GM19099 (cell line): Measurements from ENCODE around the gene NT5DC1.

ENCODE experiments used
- POLR2A ChIP-seq: IDR thresholded peaks from 3 replicates; pipeline ENCODE4 v1.6.1; 2011; ENCODE audit warnings: low read depth; ENCODE audit not compliant: insufficient read length; ENCODE audit errors: extremely low read depth

NT5DC1 gene

GRCh38 chr6:116100419-116101301 is at the start of gene NT5DC1:
Gene NT5DC1 (plus strand): TSS chr6:116100853. CDS start chr6:116100931, 78 bp downstream.
- TF ChIP-seq POLR2A: peak; percentile 93

DNA sequence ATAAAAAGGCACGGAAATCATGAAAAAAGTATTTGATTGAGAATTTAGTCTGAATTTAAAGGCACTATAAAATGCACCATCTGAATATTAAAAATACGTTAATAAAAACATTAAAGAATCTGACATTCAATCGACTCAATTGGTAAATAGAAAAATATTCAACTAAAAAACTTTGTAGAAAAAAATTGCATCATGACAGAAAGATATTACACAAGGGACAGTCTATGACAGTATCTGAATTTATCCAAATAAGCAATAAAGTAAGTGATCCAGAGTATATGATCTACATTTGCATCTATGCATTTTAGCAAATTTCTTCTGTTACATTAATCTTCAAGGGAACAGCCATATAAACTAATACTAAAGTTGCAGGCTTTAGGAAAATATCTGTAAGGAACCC is 49.4 kb upstream of the NT5DC1 start:
- no peak for TF ChIP-seq POLR2A

- TF ChIP-seq POLR2A: no peak
These were observed 45.1 kb upstream of the NT5DC1 start for GRCh38 chr6:116055513-116055912.

- no peak for TF ChIP-seq POLR2A
These were observed 42.9 kb upstream of the NT5DC1 start for GRCh38 chr6:116057766-116058165.

GRCh38 chr6:116059713-116060571 is 40.7 kb upstream of the NT5DC1 start:
- TF ChIP-seq POLR2A: peak; percentile 15

- no peak for TF ChIP-seq POLR2A
These were observed 39.9 kb upstream of the NT5DC1 start, which contains the start of gene FRK for GRCh38 chr6:116060572-116061283. Gene FRK (minus strand): TSS chr6:116060891. CDS start chr6:116060311, 580 bp downstream.

DNA sequence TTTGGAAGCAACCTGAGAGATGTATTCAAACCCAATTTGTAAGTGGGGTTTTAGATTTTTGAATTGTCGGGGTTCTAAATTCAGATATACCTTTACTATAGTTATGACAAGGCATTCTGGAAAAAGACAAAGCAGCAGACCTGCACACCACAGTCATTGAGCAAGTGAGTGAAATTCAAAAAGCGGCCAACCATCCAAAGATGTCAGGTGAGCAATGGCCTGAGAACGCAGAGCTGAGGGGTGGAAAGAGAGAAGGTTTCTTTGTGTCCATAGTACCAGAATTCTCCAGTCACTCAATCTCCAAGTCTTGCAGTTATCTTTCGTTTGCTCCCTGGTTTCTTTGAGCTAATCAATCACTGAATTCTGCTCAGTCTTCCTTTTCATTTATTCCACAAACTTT is 38.2 kb upstream of the NT5DC1 start:
- no peak for TF ChIP-seq POLR2A

DNA sequence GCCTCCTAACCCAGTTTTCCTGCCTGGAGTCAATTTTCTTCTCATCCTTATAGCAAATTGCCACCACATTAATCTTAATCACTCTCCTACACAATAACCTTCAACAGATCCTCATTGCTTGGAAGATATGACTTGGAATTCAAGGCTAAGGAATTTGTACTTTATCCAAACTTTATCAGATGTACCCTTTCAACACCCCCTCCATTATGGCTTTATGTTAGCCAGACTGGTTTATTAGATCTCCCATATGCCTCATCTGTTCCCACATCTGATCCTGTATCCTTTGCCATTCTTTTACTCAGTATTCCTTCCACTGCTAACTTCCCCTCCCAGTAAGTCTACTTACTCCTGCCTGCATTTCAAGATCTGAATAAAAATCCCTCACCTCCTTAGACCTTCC is 36.0 kb upstream of the NT5DC1 start:
- no peak for TF ChIP-seq POLR2A

- no peak for TF ChIP-seq POLR2A
These were observed 33.9 kb upstream of the NT5DC1 start for GRCh38 chr6:116066789-116067188.

GRCh38 chr6:116070101-116070500 is 30.6 kb upstream of the NT5DC1 start:
- no peak for TF ChIP-seq POLR2A

DNA sequence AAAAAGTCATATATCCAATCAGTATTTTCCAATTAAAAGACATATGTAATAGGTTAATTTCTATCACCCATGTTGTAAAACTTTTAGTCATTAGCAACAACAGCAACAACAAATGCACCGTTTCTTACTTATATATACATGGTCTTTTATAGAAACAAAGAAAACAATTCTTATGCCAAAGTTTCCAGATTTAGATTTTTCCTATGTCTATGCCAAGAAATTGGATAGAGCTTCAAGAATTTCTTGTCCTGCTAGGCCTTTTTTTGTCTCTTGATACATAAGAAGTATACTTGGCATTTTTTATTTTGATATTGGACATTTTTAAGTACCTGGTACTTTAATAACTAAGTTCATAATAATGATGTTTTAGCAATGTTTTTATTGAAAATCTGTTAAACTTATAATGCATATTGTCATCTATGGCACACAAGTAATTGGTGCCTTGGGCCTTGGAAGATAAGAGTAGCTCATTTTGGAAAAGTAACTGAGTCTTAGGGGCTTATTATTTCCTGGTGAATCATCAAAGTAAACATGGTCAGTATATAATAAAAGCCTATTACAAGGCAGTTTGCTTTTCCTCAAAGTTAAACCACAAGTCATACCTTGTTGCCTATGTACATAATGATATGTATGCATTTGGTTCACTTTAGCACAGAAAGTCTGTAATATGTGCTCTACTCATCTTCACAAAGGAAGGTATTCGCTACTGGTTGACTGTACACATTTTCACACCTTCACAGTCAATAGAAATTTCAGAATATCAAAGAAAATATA is 29.9 kb upstream of the NT5DC1 start:
- TF ChIP-seq POLR2A: no peak

DNA sequence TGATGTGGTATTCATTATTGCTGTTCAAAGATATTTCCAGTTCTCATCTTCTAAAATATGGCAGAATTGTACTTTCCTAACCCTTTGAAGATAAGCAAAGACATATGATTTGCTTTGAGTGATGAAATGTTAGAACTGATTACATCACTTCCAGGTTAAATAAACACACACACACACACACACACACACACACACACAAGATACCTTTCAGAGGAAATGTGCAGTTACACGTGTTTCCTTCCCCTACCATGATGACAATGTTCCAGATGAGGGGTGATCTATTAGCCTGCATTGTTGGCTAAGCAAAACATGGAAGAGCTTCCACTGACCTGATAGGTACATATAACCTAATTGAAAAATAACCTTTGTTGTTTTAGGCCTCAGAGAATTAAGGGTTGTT is 28.3 kb upstream of the NT5DC1 start:
- no peak for TF ChIP-seq POLR2A

DNA sequence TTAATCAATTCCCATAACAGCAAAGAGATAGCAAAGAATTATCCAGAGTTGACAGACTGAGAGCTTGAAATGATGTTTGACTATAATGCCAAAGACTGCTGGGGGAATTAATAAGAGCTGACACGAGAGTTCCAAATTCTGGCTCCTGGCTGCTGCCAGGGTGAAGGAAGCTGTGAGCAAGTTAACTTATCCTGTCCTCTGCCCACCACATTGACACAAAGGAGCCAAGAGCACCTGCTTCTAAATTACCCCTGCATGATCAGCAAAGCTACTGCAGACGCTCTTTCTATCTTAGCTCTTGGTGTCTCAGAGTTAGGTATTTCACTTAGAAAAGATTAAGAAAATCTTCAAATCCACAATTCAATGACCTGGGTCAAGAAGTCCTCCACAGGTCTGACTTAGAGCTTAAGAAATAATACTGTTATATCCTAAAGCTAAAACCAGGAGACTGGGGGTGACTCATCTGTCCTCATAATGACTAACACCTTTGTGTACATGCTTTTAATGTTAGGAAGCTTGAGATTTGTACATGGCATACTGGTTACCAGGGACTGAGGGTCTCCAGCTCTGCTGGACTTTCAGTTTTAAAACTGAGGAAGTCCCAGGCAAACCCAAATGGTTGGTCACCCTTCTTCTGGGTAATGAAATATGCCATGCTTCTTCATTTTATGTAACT is 26.8 kb upstream of the NT5DC1 start:
- no peak for TF ChIP-seq POLR2A
